Measurements from ENCODE around the gene FAM177A1. TPM values are rescaled to one million over a fixed set of nuclear protein-coding genes. Genes with fewer than 3 reads are reported as not detected.
"Not testable (repeated sequence)": the region's sequence is repeated elsewhere in the genome, so short reads cannot be mapped to it uniquely, and the experiment has no call there.

Gene FAM177A1
- polyA plus RNA-seq, 2 donors, result 42.6 to 43.0 TPM

DNA sequence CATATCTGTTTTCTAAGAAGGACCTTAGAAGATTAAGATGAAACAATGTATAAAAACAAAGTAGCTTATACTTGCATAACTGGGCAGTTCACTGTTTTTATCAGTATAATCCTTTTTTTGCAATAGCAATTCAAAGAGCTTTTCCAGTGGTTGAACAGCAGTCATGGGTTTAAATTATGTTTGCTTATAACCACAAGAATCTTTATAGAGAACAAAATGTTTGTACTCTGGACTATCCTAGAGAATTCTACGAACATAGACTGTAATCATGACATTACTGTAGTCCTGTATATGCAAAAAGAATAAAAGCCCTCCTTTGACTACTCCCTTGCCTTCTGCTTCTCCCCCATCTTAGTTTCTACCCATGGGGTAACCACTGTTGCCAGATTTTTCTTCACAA, 5.7 kb downstream of the FAM177A1 start:
- Histone ChIP-seq H3K27me3 (ENCODE audit: control insufficient read depth in 1 of 2, insufficient read depth in 2 of 2, low read length in 2 of 2) (no peaks in the 10 kb centered on the region), H3K4me3 (ENCODE audit: low read depth in 1 of 2, low read length in 2 of 2) (no peak overlapping the region), H3K36me3 (ENCODE audit: control insufficient read depth in 2 of 2, insufficient read depth in 2 of 2, low read length in 1 of 2) (peaks cover 0 to 6% of the 10 kb centered on the region in 2 donors), H3K27ac (ENCODE audit: low read depth in 2 of 2, low read length in 1 of 2) (no peak overlapping the region), H3K4me1 (ENCODE audit: control insufficient read depth in 2 of 2, insufficient read depth in 2 of 2, low read length in 1 of 2) (no peaks in the 10 kb centered on the region), H3K9me3 (ENCODE audit: control insufficient read depth in 2 of 2, insufficient read depth in 1 of 2, low read depth in 1 of 2, low read length in 1 of 2) (no peaks in the 10 kb centered on the region)
- 72 to 85% methylated on average over 1 of the region's 1 CpG for WGBS, 2 donors

DNA sequence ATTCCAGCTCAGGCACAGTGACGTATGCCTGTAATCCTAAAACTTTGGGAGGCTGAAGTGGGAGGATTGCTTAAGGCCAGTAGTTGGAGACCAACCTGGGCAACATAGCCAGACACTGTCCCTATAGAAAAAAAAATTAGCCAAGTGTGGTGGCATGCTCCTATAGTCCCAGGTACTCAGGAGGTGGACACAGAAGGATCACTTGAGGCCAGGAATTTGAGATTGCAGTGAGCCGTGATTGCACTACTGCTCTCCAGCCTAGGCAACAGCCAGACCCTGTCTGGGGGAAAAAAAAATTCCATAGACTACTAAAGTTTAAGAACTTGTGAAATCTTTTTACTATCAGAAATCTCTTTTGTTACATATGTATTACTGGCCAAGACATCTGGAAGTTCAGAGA, 6.6 kb downstream of the FAM177A1 start:
- H3K27me3 ChIP-seq (ENCODE audit: control insufficient read depth in 1 of 2, insufficient read depth in 2 of 2, low read length in 2 of 2), result no peaks in the 10 kb centered on the region
- no peaks in the 10 kb centered on the region for H3K4me1 ChIP-seq (ENCODE audit: control insufficient read depth in 2 of 2, insufficient read depth in 2 of 2, low read length in 1 of 2)
- no peaks in the 10 kb centered on the region for H3K9me3 ChIP-seq (ENCODE audit: control insufficient read depth in 2 of 2, insufficient read depth in 1 of 2, low read depth in 1 of 2, low read length in 1 of 2)
- peaks cover 0 to 6% of the 10 kb centered on the region in 2 donors for H3K36me3 ChIP-seq (ENCODE audit: control insufficient read depth in 2 of 2, insufficient read depth in 2 of 2, low read length in 1 of 2)
- H3K27ac ChIP-seq (ENCODE audit: low read depth in 2 of 2, low read length in 1 of 2), result no peak overlapping the region
- no peak overlapping the region for H3K4me3 ChIP-seq (ENCODE audit: low read depth in 1 of 2, low read length in 2 of 2)
- WGBS, 2 donors, result 74 to 92% methylated on average over 2 of the region's 2 CpGs

DNA sequence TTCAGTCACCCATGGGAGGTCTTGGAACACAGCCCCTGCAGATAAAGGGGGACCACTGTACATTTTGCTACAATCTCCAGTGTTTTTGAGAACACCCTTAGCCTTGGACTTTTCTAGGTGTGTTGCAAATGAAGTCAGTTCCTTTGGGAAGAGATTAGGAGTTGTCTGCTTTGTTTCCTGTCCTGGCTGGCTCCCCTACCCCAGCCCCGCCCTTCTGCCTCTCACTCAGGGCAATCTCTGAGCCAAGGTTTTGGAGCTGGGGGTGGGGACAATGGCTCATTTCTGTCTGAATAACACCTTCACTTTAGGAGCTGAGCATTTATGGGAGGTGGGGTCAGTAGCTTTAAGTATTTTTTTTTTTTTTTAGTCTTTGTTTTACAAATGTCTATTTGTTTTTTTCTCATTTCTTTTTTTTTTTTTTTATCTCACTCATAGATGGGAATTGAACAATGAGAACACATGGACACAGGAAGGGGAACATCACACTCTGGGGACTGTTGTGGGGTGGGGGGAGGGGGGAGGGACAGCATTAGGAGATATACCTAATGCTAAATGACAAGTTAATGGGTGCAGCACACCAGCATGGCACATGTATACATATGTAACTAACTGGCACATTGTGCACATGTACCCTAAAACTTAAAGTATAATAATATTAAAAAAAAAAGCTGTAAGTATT, 15.2 kb downstream of the FAM177A1 start:
- H3K4me3 ChIP-seq (ENCODE audit: low read depth in 1 of 2, low read length in 2 of 2); H3K36me3 ChIP-seq (ENCODE audit: control insufficient read depth in 2 of 2, insufficient read depth in 2 of 2, low read length in 1 of 2); H3K4me1 ChIP-seq (ENCODE audit: control insufficient read depth in 2 of 2, insufficient read depth in 2 of 2, low read length in 1 of 2); H3K9me3 ChIP-seq (ENCODE audit: control insufficient read depth in 2 of 2, insufficient read depth in 1 of 2, low read depth in 1 of 2, low read length in 1 of 2); H3K27me3 ChIP-seq (ENCODE audit: control insufficient read depth in 1 of 2, insufficient read depth in 2 of 2, low read length in 2 of 2); H3K27ac ChIP-seq (ENCODE audit: low read depth in 2 of 2, low read length in 1 of 2): not testable (repeated sequence)
- 62 to 74% methylated on average over 1 of the region's 1 CpG for whole genome bisulfite sequencing, 2 donors

GRCh38 chr14:35065731-35066130, 19.7 kb downstream of the FAM177A1 start:
- H3K4me1 ChIP-seq (ENCODE audit: control insufficient read depth in 2 of 2, insufficient read depth in 2 of 2, low read length in 1 of 2); H3K36me3 ChIP-seq (ENCODE audit: control insufficient read depth in 2 of 2, insufficient read depth in 2 of 2, low read length in 1 of 2); H3K27ac ChIP-seq (ENCODE audit: low read depth in 2 of 2, low read length in 1 of 2); H3K27me3 ChIP-seq (ENCODE audit: control insufficient read depth in 1 of 2, insufficient read depth in 2 of 2, low read length in 2 of 2); H3K4me3 ChIP-seq (ENCODE audit: low read depth in 1 of 2, low read length in 2 of 2); H3K9me3 ChIP-seq (ENCODE audit: control insufficient read depth in 2 of 2, insufficient read depth in 1 of 2, low read depth in 1 of 2, low read length in 1 of 2): not testable (repeated sequence)
- WGBS, 2 donors, result 92 to 96% methylated on average over 5 of the region's 5 CpGs

DNA sequence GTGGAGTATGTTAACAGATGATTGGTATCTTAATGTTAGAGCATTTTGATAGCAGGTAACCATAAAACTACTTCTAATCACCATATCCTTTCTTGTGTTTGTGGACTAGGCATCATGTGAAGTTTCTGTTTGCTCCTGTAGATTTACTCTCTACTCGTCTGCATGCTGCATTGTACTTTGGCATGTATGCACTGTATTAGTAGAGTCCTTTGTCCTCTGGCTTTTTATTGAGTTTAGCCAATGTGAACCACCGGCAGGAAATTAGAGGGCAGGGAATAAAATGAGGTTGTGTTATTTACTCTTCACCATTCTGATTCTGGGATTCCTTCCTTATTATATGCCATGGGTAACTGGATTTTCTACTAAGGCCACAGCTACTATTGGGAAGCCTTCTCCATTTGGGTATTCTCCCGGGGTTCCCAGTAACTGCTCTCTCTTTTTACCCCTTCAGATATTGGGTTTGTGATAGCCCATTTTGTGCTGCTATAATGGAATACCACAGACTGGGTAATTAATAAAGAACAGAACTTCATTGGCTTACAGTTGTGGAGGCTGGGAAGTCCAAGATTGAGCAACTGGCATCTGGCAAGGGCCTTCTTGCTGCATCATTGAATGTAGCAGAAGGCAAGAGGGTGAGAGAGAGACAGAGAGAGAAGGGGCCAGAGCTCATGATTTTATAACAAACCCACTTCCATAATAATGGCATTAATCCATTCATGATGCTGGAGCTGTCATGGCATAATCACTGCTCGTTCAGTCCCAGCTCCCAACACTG, 22.4 kb downstream of the FAM177A1 start:
- no peak overlapping the region for H3K27ac ChIP-seq (ENCODE audit: low read depth in 2 of 2, low read length in 1 of 2)
- H3K4me1 ChIP-seq (ENCODE audit: control insufficient read depth in 2 of 2, insufficient read depth in 2 of 2, low read length in 1 of 2), result no peaks in the 10 kb centered on the region
- H3K9me3 ChIP-seq (ENCODE audit: control insufficient read depth in 2 of 2, insufficient read depth in 1 of 2, low read depth in 1 of 2, low read length in 1 of 2), result no peaks in the 10 kb centered on the region
- H3K27me3 ChIP-seq (ENCODE audit: control insufficient read depth in 1 of 2, insufficient read depth in 2 of 2, low read length in 2 of 2), result no peaks in the 10 kb centered on the region
- 82 to 93% methylated on average over 4 of the region's 4 CpGs for WGBS, 2 donors
- H3K36me3 ChIP-seq (ENCODE audit: control insufficient read depth in 2 of 2, insufficient read depth in 2 of 2, low read length in 1 of 2), result no peaks in the 10 kb centered on the region
- H3K4me3 ChIP-seq (ENCODE audit: low read depth in 1 of 2, low read length in 2 of 2), result no peak overlapping the region

DNA sequence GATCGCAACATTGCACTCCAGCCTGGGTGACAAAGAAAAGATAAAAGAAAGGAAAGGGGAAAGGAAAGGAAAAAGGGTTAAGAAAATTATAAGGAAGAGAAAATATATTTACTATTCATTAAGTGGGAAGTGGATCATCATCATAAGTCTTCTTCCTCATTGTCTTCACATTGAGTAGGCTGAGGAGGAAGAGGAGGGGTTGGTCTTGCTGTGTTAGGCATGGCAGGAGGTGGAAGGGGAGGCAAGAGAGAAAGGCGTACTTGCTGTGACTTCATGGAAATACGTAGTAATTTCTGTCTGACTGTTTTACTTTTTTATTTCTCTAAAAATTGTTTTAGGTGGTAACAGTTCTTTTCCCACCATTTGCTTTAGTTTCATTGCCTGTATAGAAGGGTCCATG, 26.2 kb downstream of the FAM177A1 start:
- Histone ChIP-seq H3K27me3 (ENCODE audit: control insufficient read depth in 1 of 2, insufficient read depth in 2 of 2, low read length in 2 of 2) (no peaks in the 10 kb centered on the region), H3K4me3 (ENCODE audit: low read depth in 1 of 2, low read length in 2 of 2) (no peak overlapping the region), H3K27ac (ENCODE audit: low read depth in 2 of 2, low read length in 1 of 2) (no peak overlapping the region), H3K36me3 (ENCODE audit: control insufficient read depth in 2 of 2, insufficient read depth in 2 of 2, low read length in 1 of 2) (no peaks in the 10 kb centered on the region), H3K9me3 (ENCODE audit: control insufficient read depth in 2 of 2, insufficient read depth in 1 of 2, low read depth in 1 of 2, low read length in 1 of 2) (no peaks in the 10 kb centered on the region), H3K4me1 (ENCODE audit: control insufficient read depth in 2 of 2, insufficient read depth in 2 of 2, low read length in 1 of 2) (no peaks in the 10 kb centered on the region)
- 93 to 97% methylated on average over 3 of the region's 3 CpGs for whole genome bisulfite sequencing, 2 donors

DNA sequence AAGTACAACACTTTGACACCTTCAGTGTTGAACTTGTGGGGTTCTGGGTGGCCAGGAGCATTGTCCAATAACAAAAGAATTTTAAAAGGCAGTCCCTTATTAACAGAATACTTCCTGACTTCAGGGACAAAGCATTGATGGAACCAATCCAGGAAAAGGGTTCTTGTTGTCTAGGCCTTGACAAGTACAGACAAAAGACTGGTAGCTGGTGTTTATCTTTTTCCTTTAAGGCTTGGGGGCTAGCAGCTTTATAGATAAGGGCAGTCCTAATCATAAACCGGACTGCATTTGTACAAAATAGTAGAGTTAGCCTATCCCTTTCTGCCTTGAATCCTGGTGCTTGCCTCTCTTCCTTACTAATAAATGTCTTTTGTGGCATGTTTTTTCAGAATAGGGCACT, 27.4 kb downstream of the FAM177A1 start:
- no peak overlapping the region for H3K4me3 ChIP-seq (ENCODE audit: low read depth in 1 of 2, low read length in 2 of 2)
- no peaks in the 10 kb centered on the region for H3K4me1 ChIP-seq (ENCODE audit: control insufficient read depth in 2 of 2, insufficient read depth in 2 of 2, low read length in 1 of 2)
- no peak overlapping the region for H3K27ac ChIP-seq (ENCODE audit: low read depth in 2 of 2, low read length in 1 of 2)
- H3K27me3 ChIP-seq (ENCODE audit: control insufficient read depth in 1 of 2, insufficient read depth in 2 of 2, low read length in 2 of 2), result no peaks in the 10 kb centered on the region
- no peaks in the 10 kb centered on the region for H3K9me3 ChIP-seq (ENCODE audit: control insufficient read depth in 2 of 2, insufficient read depth in 1 of 2, low read depth in 1 of 2, low read length in 1 of 2)
- WGBS, 2 donors, result 81 to 82% methylated on average over 1 of the region's 1 CpG
- peaks cover 0 to 3% of the 10 kb centered on the region in 2 donors for H3K36me3 ChIP-seq (ENCODE audit: control insufficient read depth in 2 of 2, insufficient read depth in 2 of 2, low read length in 1 of 2)

- Histone ChIP-seq H3K27me3 (ENCODE audit: control insufficient read depth in 1 of 2, insufficient read depth in 2 of 2, low read length in 2 of 2) (no peaks in the 10 kb centered on the region), H3K4me3 (ENCODE audit: low read depth in 1 of 2, low read length in 2 of 2) (no peak overlapping the region), H3K27ac (ENCODE audit: low read depth in 2 of 2, low read length in 1 of 2) (no peak overlapping the region), H3K36me3 (ENCODE audit: control insufficient read depth in 2 of 2, insufficient read depth in 2 of 2, low read length in 1 of 2) (peaks cover 0 to 3% of the 10 kb centered on the region in 2 donors), H3K9me3 (ENCODE audit: control insufficient read depth in 2 of 2, insufficient read depth in 1 of 2, low read depth in 1 of 2, low read length in 1 of 2) (no peaks in the 10 kb centered on the region), H3K4me1 (ENCODE audit: control insufficient read depth in 2 of 2, insufficient read depth in 2 of 2, low read length in 1 of 2) (no peaks in the 10 kb centered on the region)
- 89 to 97% methylated on average over 2 of the region's 2 CpGs for WGBS, 2 donors
These were observed 32.0 kb downstream of the FAM177A1 start for GRCh38 chr14:35078082-35078481.

GRCh38 chr14:35079742-35080141, 33.7 kb downstream of the FAM177A1 start:
- no peaks in the 10 kb centered on the region for H3K4me1 ChIP-seq (ENCODE audit: control insufficient read depth in 2 of 2, insufficient read depth in 2 of 2, low read length in 1 of 2)
- WGBS, 2 donors, result 68 to 69% methylated on average over 1 of the region's 1 CpG
- H3K27me3 ChIP-seq (ENCODE audit: control insufficient read depth in 1 of 2, insufficient read depth in 2 of 2, low read length in 2 of 2), result no peaks in the 10 kb centered on the region
- H3K36me3 ChIP-seq (ENCODE audit: control insufficient read depth in 2 of 2, insufficient read depth in 2 of 2, low read length in 1 of 2), result peaks cover 0 to 3% of the 10 kb centered on the region in 2 donors
- no peak overlapping the region for H3K27ac ChIP-seq (ENCODE audit: low read depth in 2 of 2, low read length in 1 of 2)
- H3K9me3 ChIP-seq (ENCODE audit: control insufficient read depth in 2 of 2, insufficient read depth in 1 of 2, low read depth in 1 of 2, low read length in 1 of 2), result no peaks in the 10 kb centered on the region
- no peak overlapping the region for H3K4me3 ChIP-seq (ENCODE audit: low read depth in 1 of 2, low read length in 2 of 2)
